H9 (cell line): ENCODE results near the gene NCS1. TPM values are rescaled to one million over a fixed set of nuclear protein-coding genes. Genes with fewer than 3 reads are reported as not detected.

ENCODE experiments used
- DNase-seq: peaks from one replicate; pipeline ENCODE4 v3.0.0-alpha.2; 2017
- H2AFZ ChIP-seq: one replicate; pipeline ENCODE4 v1.6.1; 2013; ENCODE audit warnings: mild to moderate bottlenecking, low read length, control low read depth, moderate library complexity
- H2AK5ac ChIP-seq: 2 replicates; pipeline ENCODE4 v1.6.1; 2013; ENCODE audit warnings: low read length, control low read depth, mixed read lengths; ENCODE audit not compliant: insufficient read length
- H2BK120ac ChIP-seq: one replicate; pipeline ENCODE4 v1.6.1; 2013; ENCODE audit warnings: low read depth, mild to moderate bottlenecking, low read length, control low read depth, inconsistent platforms; ENCODE audit not compliant: poor library complexity, severe bottlenecking
- H2BK12ac ChIP-seq: 2 replicates; pipeline ENCODE4 v1.6.1; 2013; ENCODE audit warnings: low read length, control low read depth, mixed read lengths, low read depth; ENCODE audit not compliant: insufficient read length
- H2BK15ac ChIP-seq: 2 replicates; pipeline ENCODE4 v1.6.1; 2013; ENCODE audit warnings: low read depth, low read length, control low read depth
- H2BK20ac ChIP-seq: one replicate; pipeline ENCODE4 v1.6.1; 2013; ENCODE audit warnings: low read depth, mild to moderate bottlenecking, low read length, control low read depth, inconsistent platforms; ENCODE audit not compliant: poor library complexity, severe bottlenecking
- H2BK5ac ChIP-seq: 2 replicates; pipeline ENCODE4 v1.6.1; 2013; ENCODE audit warnings: low read length, control low read depth, mixed read lengths; ENCODE audit not compliant: insufficient read length
- H3K14ac ChIP-seq: 2 replicates; pipeline ENCODE4 v1.6.1; 2013; ENCODE audit warnings: low read length, control low read depth; ENCODE audit not compliant: insufficient read depth
- H3K18ac ChIP-seq: 2 replicates; pipeline ENCODE4 v1.6.1; 2013; ENCODE audit warnings: low read depth, mild to moderate bottlenecking, mixed read lengths, low read length, control low read depth; ENCODE audit not compliant: insufficient read length
- H3K23ac ChIP-seq: 2 replicates; pipeline ENCODE4 v1.6.1; 2013; ENCODE audit warnings: low read length, control low read depth, mixed read lengths, low read depth; ENCODE audit not compliant: insufficient read length
- H3K23me2 ChIP-seq: 2 replicates; pipeline ENCODE4 v1.6.1; 2013; ENCODE audit warnings: low read depth, mild to moderate bottlenecking, mixed read lengths, low read length, control low read depth; ENCODE audit not compliant: insufficient read length, poor library complexity, severe bottlenecking
- H3K27ac ChIP-seq: 2 replicates; pipeline ENCODE4 v1.5.1; 2013; ENCODE audit warnings: low read length, control low read depth, mixed read lengths, low read depth; ENCODE audit not compliant: insufficient read length
- H3K27me3 ChIP-seq: 2 replicates; pipeline ENCODE4 v1.6.1; 2013; ENCODE audit warnings: low read length, control low read depth, inconsistent platforms; ENCODE audit not compliant: insufficient read depth
- H3K4ac ChIP-seq: 2 replicates; pipeline ENCODE4 v1.6.1; 2013; ENCODE audit warnings: low read depth, mild to moderate bottlenecking, control low read depth, inconsistent platforms, low read length, moderate library complexity
- H3K4me1 ChIP-seq: 2 replicates; pipeline ENCODE4 v1.6.1; 2013; ENCODE audit warnings: low read length, control low read depth, inconsistent platforms; ENCODE audit not compliant: insufficient read depth
- H3K4me2 ChIP-seq: 2 replicates; pipeline ENCODE4 v1.6.1; 2013; ENCODE audit warnings: low read length, control low read depth, mixed read lengths; ENCODE audit not compliant: insufficient read length, insufficient read depth
- H3K56ac ChIP-seq: 2 replicates; pipeline ENCODE4 v1.6.1; 2013; ENCODE audit warnings: low read depth, mild to moderate bottlenecking, mixed read lengths, low read length, control low read depth; ENCODE audit not compliant: insufficient read length
- H3K79me1 ChIP-seq: 2 replicates; pipeline ENCODE4 v1.6.1; 2013; ENCODE audit warnings: low read depth, mild to moderate bottlenecking, moderate library complexity, low read length, control low read depth, inconsistent platforms; ENCODE audit not compliant: insufficient read depth, poor library complexity, severe bottlenecking
- H3K79me2 ChIP-seq: 2 replicates; pipeline ENCODE4 v1.6.1; 2013; ENCODE audit warnings: low read length, control low read depth, inconsistent platforms; ENCODE audit not compliant: insufficient read depth
- H3K9ac ChIP-seq: 2 replicates; pipeline ENCODE4 v1.6.1; 2013; ENCODE audit warnings: low read length, control low read depth, mixed read lengths; ENCODE audit not compliant: insufficient read length; ENCODE audit errors: extremely low read depth
- H3K9me3 ChIP-seq: one replicate; pipeline ENCODE4 v1.6.1; 2013; ENCODE audit warnings: low read depth, low read length, inconsistent platforms; ENCODE audit not compliant: control insufficient read depth
- H3T11ph ChIP-seq: one replicate; pipeline ENCODE4 v1.6.1; 2013; ENCODE audit warnings: mild to moderate bottlenecking, low read length, control low read depth, inconsistent platforms
- H4K20me1 ChIP-seq: one replicate; pipeline ENCODE4 v1.6.1; 2013; ENCODE audit not compliant: control insufficient read depth, insufficient read length, insufficient read depth
- H4K5ac ChIP-seq: 2 replicates; pipeline ENCODE4 v1.6.1; 2013; ENCODE audit warnings: low read depth, mild to moderate bottlenecking, mixed read lengths, low read length, control low read depth; ENCODE audit not compliant: insufficient read length
- H4K8ac ChIP-seq: replicated peaks from 2 replicates; pipeline ENCODE4 v1.6.1; 2013; ENCODE audit warnings: low read length, control low read depth, mixed read lengths, low read depth; ENCODE audit not compliant: insufficient read length
- H4K91ac ChIP-seq: 2 replicates; pipeline ENCODE4 v1.6.1; 2013; ENCODE audit warnings: low read depth, mild to moderate bottlenecking, moderate library complexity, mixed read lengths, low read length, control low read depth; ENCODE audit not compliant: insufficient read length
- H3K27ac Mint-ChIP-seq, 3 experiments: 2 replicates in 2 of 3; 3 replicates in 1 of 3; pipeline ENCODE4 v1.8.0; 2020 to 2021; ENCODE audit warnings: mixed read lengths in 3 of 3, mild to moderate bottlenecking in 1 of 3, moderate library complexity in 1 of 3
- H3K27me3 Mint-ChIP-seq: 2 replicates; pipeline ENCODE4 v1.8.0; 2021; ENCODE audit warnings: low read depth, mild to moderate bottlenecking, moderate library complexity, mixed read lengths
- H3K36me3 Mint-ChIP-seq, 3 experiments: 2 replicates in 2 of 3; 3 replicates in 1 of 3; pipeline ENCODE4 v1.8.0; 2020 to 2021; ENCODE audit warnings: low read depth in 3 of 3, mixed read lengths in 3 of 3; ENCODE audit not compliant: insufficient read depth in 1 of 3
- H3K4me1 Mint-ChIP-seq, 2 experiments: 2 replicates each; pipeline ENCODE4 v1.8.0; 2020; ENCODE audit warnings: mixed read lengths in 2 of 2
- H3K4me3 Mint-ChIP-seq, 2 experiments: 2 replicates in 1 of 2; 3 replicates in 1 of 2; pipeline ENCODE4 v1.8.0; 2020 to 2021; ENCODE audit warnings: mild to moderate bottlenecking in 2 of 2, mixed read lengths in 2 of 2, moderate library complexity in 1 of 2
- H3K9me3 Mint-ChIP-seq, 2 experiments: 2 replicates in 1 of 2; 3 replicates in 1 of 2; pipeline ENCODE4 v1.8.0; 2020; ENCODE audit warnings: mild to moderate bottlenecking in 2 of 2, mixed read lengths in 2 of 2, moderate library complexity in 1 of 2
- WGBS: extraction: QIAGEN DNeasy Blood & Tissue Kit; methylation state at CpG from one replicate; pipeline ENCODE4 v1.1.7; 2013; ENCODE audit warnings: missing lambda C conversion rate, low lambda C conversion rate, mixed read lengths; ENCODE audit not compliant: insufficient read length; ENCODE audit errors: extremely low coverage; 5-methylcytosine and 5-hydroxymethylcytosine counted together
- total RNA-seq: library from RNA; stranded (reverse); gene quantifications from 2 replicates; pipeline ENCODE4 v1.2.1, GENCODE V29; 2021
- TF ChIP-seq, protein P1 (sequence below): fragments of 200-600 bp; sonication (generic); conservative IDR thresholded peaks from 3 replicates; pipeline ENCODE4 v1.8.0; 2021; ENCODE audit warnings: antibody characterized with exemption, mild to moderate bottlenecking

The NCS1 gene
- total RNA-seq, 1 experiment from 2014 or later, result 38.1 TPM

DNA sequence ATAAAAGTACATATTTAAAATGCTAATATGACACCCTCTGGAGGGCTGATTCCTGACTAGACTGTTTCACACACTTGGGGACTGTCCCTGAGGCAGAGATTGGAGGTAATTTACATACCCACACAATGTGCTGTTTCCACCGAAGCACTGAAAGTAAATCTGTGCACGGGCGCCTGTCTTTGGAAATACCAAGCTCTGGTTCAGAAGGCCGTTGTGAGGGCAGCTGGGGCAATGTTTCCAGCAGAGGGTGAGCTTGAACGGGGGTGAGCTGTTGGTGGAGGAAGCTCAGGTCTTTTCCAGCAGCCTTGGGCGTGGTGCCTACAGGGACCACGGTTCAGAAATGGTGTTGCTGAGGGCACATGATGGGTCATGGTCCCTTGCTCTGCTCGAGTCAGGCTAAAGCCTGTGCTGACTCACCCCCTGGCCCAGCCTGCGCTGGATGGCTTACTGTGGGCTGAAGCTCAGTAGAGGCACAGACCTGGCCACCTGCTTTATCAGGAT is 67.6 kb downstream of the NCS1 start:
- peaks cover 20 to 47% of the 10 kb centered on the region in 2 experiments for H3K4me1 Mint-ChIP-seq
- H3K27me3 Mint-ChIP-seq, result peaks cover 6% of the 10 kb centered on the region

More for the DNA sequence above, 67.6 kb downstream of the NCS1 start:
- no peak overlapping the region for H2BK20ac ChIP-seq
- H3K23ac ChIP-seq, result no peak overlapping the region
- no peaks in the 10 kb centered on the region for H3K79me2 ChIP-seq
- no peak overlapping the region for H3K4me3 Mint-ChIP-seq
- H3K4ac ChIP-seq, result no peak overlapping the region
- TF ChIP-seq, protein P1, sequence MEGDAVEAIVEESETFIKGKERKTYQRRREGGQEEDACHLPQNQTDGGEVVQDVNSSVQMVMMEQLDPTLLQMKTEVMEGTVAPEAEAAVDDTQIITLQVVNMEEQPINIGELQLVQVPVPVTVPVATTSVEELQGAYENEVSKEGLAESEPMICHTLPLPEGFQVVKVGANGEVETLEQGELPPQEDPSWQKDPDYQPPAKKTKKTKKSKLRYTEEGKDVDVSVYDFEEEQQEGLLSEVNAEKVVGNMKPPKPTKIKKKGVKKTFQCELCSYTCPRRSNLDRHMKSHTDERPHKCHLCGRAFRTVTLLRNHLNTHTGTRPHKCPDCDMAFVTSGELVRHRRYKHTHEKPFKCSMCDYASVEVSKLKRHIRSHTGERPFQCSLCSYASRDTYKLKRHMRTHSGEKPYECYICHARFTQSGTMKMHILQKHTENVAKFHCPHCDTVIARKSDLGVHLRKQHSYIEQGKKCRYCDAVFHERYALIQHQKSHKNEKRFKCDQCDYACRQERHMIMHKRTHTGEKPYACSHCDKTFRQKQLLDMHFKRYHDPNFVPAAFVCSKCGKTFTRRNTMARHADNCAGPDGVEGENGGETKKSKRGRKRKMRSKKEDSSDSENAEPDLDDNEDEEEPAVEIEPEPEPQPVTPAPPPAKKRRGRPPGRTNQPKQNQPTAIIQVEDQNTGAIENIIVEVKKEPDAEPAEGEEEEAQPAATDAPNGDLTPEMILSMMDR, result no peak
- H2AK5ac ChIP-seq, result no peak overlapping the region
- H3K23me2 ChIP-seq, result no peaks in the 10 kb centered on the region
- no peaks in the 10 kb centered on the region for H3K36me3 Mint-ChIP-seq
- H3K27ac Mint-ChIP-seq, result no peak overlapping the region; a peak in 1 of 7 replicates
- H4K5ac ChIP-seq, result no peak overlapping the region
- H2BK5ac ChIP-seq, result no peak overlapping the region
- no CpG with 5 or more reads among the region's 9 CpGs for WGBS
- H3K27ac ChIP-seq, result no peak overlapping the region
- no peak overlapping the region for H2AFZ ChIP-seq
- no peak overlapping the region for H3K18ac ChIP-seq
- H3T11ph ChIP-seq, result no peak overlapping the region
- no peak overlapping the region for H2BK15ac ChIP-seq
- no peaks in the 10 kb centered on the region for H3K9me3 Mint-ChIP-seq
- no peak for DNase-seq
- no peak overlapping the region for H2BK12ac ChIP-seq
- H3K4me2 ChIP-seq, result no peak overlapping the region
- H4K20me1 ChIP-seq, result no peaks in the 10 kb centered on the region
- no peaks in the 10 kb centered on the region for H3K4me1 ChIP-seq
- no peaks in the 10 kb centered on the region for H3K9me3 ChIP-seq
- H4K91ac ChIP-seq, result no peak overlapping the region
- no peak overlapping the region for H3K56ac ChIP-seq
- no peak overlapping the region for H4K8ac ChIP-seq
- H3K79me1 ChIP-seq, result no peaks in the 10 kb centered on the region
- H2BK120ac ChIP-seq, result no peak overlapping the region
- no peak overlapping the region for H3K9ac ChIP-seq
- no peaks in the 10 kb centered on the region for H3K27me3 ChIP-seq
- H3K14ac ChIP-seq, result no peak overlapping the region
